ENCODE results near the gene NUP107.
"Not testable (repeated sequence)": the region's sequence is repeated elsewhere in the genome, so short reads cannot be mapped to it uniquely, and the experiment has no call there.

Gene NUP107

GRCh38 chr12:68686595-68687521 lies at the start of gene NUP107:
TSS of gene NUP107 (plus strand) at chr12:68686978. CDS start at chr12:68687066, 88 bp downstream.
- FAIRE-seq: peak; percentile 91

GRCh38 chr12:68637439-68637838 lies 49.3 kb upstream of the NUP107 start:
- not testable (repeated sequence) for FAIRE-seq

- FAIRE-seq: peak; percentile 27
These were observed 48.6 kb upstream of the NUP107 start for GRCh38 chr12:68638171-68638570.

GRCh38 chr12:68638721-68639395 lies 47.9 kb upstream of the NUP107 start:
- no peak for FAIRE-seq

- FAIRE-seq: no peak
These were observed 47.4 kb upstream of the NUP107 start for GRCh38 chr12:68639396-68639767.

- no peak for FAIRE-seq
These were observed 45.6 kb upstream of the NUP107 start for GRCh38 chr12:68641138-68641537.

- no peak for FAIRE-seq
These were observed 40.3 kb upstream of the NUP107 start for GRCh38 chr12:68646484-68646883.

GRCh38 chr12:68647507-68647906 lies 39.3 kb upstream of the NUP107 start:
- FAIRE-seq: no peak

GRCh38 chr12:68648179-68648578 lies 38.6 kb upstream of the NUP107 start:
- FAIRE-seq: no peak

- no peak for FAIRE-seq
These were observed 21.7 kb upstream of the NUP107 start for GRCh38 chr12:68665016-68665569.

GRCh38 chr12:68667291-68667690 lies 19.5 kb upstream of the NUP107 start:
- no peak for FAIRE-seq

- FAIRE-seq: no peak
These were observed 18.9 kb upstream of the NUP107 start for GRCh38 chr12:68667896-68668295.

GRCh38 chr12:68671179-68671578 lies 15.6 kb upstream of the NUP107 start:
- no peak for FAIRE-seq

- FAIRE-seq: no peak
These were observed 13.0 kb upstream of the NUP107 start for GRCh38 chr12:68673788-68674187.

GRCh38 chr12:68674376-68674775 lies 12.4 kb upstream of the NUP107 start:
- no peak for FAIRE-seq

- FAIRE-seq: no peak
These were observed 11.5 kb upstream of the NUP107 start for GRCh38 chr12:68675101-68675842.

- FAIRE-seq: not testable (repeated sequence)
These were observed 9.9 kb upstream of the NUP107 start for GRCh38 chr12:68676854-68677253.

GRCh38 chr12:68686262-68686594 lies 550 bp upstream of the NUP107 start:
- no peak for FAIRE-seq

- FAIRE-seq: no peak
These were observed 8.7 kb downstream of the NUP107 start for GRCh38 chr12:68695454-68695853.

GRCh38 chr12:68699486-68699885 lies 12.7 kb downstream of the NUP107 start:
- FAIRE-seq: no peak

- no peak for FAIRE-seq
These were observed 41.0 kb downstream of the NUP107 start for GRCh38 chr12:68727776-68728175.

- no peak for FAIRE-seq
These were observed 46.9 kb downstream of the NUP107 start for GRCh38 chr12:68733661-68734071.

- no peak for FAIRE-seq
These were observed 53.1 kb downstream of the NUP107 start for GRCh38 chr12:68739891-68740290.
